GM21360 (cell line): ENCODE data around the gene NSMCE1.

Experiments
- ATAC-seq: cut with Tn5 transposase; IDR thresholded peaks from one replicate; pipeline ENCODE4 v1.9.1; 2021; ENCODE audit warnings: mild to moderate bottlenecking, moderate library complexity; ENCODE audit not compliant: unreplicated experiment

Gene NSMCE1

DNA sequence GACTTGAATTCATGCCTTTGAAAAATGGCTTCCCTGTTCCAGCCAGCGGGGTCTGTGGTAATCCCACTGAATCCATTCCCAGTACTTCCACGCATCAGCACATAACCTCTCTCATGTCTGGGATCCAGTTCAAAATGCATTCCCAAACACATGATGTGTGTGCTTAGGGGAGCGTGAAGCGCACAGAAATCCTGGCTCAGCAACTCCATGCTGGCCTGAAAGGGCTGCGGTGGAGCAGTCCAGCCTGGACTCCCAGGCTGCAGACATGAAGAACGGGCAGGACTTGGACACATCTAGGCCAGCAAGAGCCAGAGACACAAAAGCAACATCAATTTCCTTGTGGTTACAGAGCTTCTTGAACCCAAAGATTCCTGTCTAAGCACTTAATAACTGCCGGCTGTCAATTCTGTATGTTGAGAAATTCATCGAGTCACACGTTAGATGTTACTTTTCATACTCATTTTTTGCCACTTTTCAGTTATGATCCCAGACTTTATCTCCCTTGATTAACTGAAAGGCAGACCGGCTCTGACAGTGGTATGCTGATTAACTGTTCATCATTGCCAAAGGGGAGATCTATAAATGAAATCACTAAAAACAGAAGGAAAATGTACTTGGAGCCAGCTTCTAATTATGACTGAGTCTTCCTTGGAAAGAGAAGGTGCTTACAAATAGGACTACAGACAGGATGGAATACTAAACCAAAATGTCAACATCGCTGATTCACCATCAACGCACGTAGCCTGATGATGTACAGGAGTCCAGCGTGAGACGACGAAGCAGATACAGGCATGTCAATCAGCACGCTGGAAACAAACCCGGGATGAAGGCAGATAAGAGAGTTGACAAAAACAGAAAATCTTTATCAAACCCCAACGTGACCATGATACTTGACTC is 23.0 kb downstream of the NSMCE1 start:
- no peak for ATAC-seq

GRCh38 chr16:27244363-27244755 is 24.2 kb downstream of the NSMCE1 start:
- no peak for ATAC-seq

- ATAC-seq, result no peak
Observed at GRCh38 chr16:27243725-27244362, 24.7 kb downstream of the NSMCE1 start.

GRCh38 chr16:27242868-27243590 is 25.5 kb downstream of the NSMCE1 start:
- ATAC-seq, result no peak

DNA sequence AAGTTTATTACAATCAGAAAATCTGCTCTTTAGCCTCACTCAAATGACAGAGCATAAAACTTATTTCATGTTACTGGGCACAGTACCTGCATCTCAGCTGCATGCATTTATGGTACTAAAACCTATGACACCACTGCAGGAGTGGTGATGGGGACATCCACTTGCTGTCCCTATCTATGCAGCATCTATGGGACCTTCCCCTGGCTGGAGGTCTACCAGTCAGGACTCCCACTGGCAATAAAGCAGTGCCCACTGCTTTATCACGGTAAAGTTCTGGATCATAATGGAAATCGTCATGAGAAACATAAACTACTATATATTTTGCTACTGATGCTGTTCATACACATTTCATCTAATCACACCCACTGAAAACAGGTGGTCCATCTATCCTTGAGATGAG is 26.2 kb downstream of the NSMCE1 start:
- ATAC-seq, result no peak

- no peak for ATAC-seq
Observed at GRCh38 chr16:27241658-27242057, 26.9 kb downstream of the NSMCE1 start.

GRCh38 chr16:27240948-27241531 is 27.5 kb downstream of the NSMCE1 start:
- ATAC-seq, result no peak

- ATAC-seq, result no peak
Observed at GRCh38 chr16:27239906-27240655, 28.5 kb downstream of the NSMCE1 start.

GRCh38 chr16:27239026-27239425 is 29.5 kb downstream of the NSMCE1 start:
- ATAC-seq, result no peak

DNA sequence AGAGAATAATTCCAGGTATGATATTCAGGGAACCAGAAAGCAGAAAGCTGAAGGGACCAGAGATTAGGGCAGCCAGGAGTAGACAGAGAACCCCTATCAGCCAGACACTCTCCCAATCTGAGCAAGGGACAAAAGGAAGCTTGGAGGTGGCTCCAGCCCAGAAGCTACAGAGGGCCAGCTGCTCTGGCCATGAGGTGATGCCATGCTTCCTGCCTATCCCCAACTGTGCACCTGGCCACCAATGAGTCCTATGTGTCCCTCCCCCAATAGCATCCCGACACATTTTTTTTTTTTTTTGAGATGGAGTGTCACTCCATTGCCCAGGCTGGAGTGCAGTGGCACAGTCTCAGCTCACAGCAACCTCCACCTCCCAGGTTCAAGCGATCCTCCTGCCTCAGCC is 30.0 kb downstream of the NSMCE1 start:
- ATAC-seq, result no peak

DNA sequence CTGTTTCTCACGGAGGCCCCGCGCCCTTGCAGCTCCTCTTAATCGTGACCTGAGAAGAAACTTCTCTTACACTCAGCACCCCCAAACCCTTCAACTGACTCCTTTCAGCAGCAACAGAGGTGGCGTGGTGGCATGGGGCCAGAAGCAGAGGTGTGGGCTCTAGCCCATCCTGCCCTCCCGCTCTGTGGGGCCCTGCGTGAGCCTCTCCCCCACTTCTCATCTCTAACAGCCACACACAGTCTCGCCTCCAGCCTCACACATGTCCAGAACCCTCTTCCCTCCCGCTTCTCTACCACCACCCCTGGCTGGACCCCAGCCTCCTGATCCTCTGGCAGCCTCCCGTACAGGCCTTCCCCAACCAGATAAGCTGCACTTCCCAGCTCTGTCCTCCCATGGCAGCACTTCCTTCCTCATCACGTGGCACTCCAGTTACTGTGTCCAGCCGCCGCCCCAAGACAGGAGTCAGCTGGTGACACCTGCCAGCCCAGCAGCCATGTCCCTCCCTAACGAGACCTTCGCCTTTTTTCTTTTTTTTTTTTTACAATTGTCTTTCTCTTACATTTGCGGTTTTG is 30.5 kb downstream of the NSMCE1 start:
- no peak for ATAC-seq

GRCh38 chr16:27237219-27238015 is 31.2 kb downstream of the NSMCE1 start:
- ATAC-seq, result peak; percentile 51

GRCh38 chr16:27236635-27237218 is 31.8 kb downstream of the NSMCE1 start:
- no peak for ATAC-seq

DNA sequence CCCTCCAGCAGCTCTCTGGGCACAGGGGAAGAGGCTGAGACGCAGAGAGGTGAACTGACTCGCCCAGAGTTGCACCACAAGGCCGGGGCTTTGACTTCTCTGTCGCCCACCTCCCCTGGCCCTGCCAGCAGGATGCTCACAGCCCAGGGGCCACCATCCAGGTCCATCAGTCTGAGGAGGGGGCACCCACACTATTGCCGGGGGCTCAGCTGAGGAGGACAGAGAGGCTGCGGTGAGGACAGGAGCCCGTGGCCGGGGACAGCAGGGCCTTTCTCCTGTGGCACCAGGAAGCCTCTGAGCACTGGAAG is 32.7 kb downstream of the NSMCE1 start:
- no peak for ATAC-seq

DNA sequence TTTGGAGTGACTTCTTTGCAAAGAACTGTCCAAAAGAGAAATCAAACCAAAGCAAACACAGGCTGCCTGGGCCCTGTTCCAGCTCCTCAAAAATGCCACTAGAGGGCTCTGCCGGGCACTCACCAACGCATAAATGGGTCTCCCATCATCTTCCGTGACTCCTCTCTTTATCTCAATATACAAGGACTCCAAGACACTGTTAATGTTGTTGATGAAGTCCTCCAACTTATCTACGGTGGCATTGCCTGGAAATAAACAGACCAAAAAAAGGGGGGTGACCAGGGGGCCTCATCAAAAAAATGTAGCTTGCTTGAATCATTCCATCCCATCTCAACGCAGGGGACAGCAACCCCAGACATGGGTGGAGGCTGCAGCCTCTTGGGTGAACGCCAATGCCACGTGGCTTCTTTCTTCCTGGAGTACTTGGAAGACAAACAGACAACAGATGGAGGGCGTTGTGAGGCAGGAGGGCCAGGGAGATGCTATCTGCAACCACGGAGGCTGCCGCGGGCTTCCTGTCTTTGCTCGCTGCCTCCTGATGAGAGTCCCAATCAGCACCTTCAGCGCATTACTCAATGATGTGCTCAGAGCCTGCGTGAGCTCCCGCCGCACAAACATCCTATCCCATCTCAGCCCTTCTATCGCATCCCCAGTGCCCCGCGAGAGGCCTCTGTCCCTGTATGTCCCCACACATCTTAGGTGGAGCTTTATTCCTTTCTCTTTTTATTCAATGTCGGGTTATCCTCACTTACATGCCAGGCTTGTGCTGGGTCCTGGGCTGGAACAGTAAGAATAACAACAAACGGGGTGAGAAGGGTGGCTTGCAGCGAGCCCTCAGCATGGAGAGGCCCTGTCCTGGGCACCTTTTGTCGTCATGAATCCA is 33.3 kb downstream of the NSMCE1 start:
- no peak for ATAC-seq

GRCh38 chr16:27234603-27235002 is 34.0 kb downstream of the NSMCE1 start:
- no peak for ATAC-seq

- no peak for ATAC-seq
Observed at GRCh38 chr16:27234171-27234570, 34.4 kb downstream of the NSMCE1 start.

DNA sequence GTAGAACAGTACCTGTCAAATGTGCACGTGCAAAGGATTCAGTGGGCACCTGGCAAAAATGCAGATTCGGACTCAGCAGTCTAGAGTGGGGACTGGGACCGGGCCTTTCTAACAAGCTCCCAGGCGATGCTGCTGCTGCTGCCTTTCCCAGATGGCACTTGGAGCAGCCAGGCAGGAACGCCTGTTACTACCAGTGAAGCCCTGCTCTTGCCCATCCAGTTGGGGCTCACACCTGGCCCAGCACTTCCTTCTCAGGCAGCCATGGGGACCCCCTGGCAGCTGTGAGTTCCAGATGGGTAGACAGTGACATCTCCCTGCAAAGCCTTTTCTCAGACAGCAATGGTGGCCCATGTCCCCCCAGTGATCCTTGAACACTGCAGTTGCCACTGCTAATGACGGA is 34.8 kb downstream of the NSMCE1 start:
- no peak for ATAC-seq
